H1 (cell line): ENCODE results near the gene NXNL2. TPM values are rescaled to one million over a fixed set of nuclear protein-coding genes. Genes with fewer than 3 reads are reported as not detected.

Experiments used
- CTCF ChIA-PET: fragments of 300-600 bp; sonication (Branson Sonifier 250); formaldehyde crosslinking; loops from one replicate; lab custom pipeline; 2021; ENCODE audit not compliant: partially characterized antibody; lab: Charles Lee
- POLR2A ChIA-PET: fragments of 300-600 bp; sonication (Branson Sonifier 250); formaldehyde crosslinking; loops from one replicate; lab custom pipeline; 2021; ENCODE audit warnings: inconsistent platforms; ENCODE audit not compliant: partially characterized antibody; lab: Charles Lee
- DNase-seq, 2 experiments: peaks; one replicate each; pipeline versions ENCODE4 v3.0.0 to v3.0.0-alpha.2; 2010 to 2022; ENCODE audit warnings: low spot score in 2 of 2, low read depth in 1 of 2, mixed read lengths in 1 of 2
- FAIRE-seq: peaks from 2 replicates; lab custom pipeline; 2011; peaks lifted over from hg19 to GRCh38; lab: Jason Lieb, UNC
- H2AFZ ChIP-seq: 2 replicates; pipeline ENCODE4 v1.8.1; 2012; ENCODE audit warnings: low read length, inconsistent platforms
- H2AK5ac ChIP-seq: 2 replicates; pipeline ENCODE4 v1.6.1; 2013; ENCODE audit warnings: low read depth, low read length
- H2BK120ac ChIP-seq: replicated peaks from 2 replicates; pipeline ENCODE3; 2013; ENCODE audit warnings: low read depth, low read length, inconsistent platforms
- H2BK12ac ChIP-seq: 2 replicates; pipeline ENCODE4 v1.6.1; 2013; ENCODE audit warnings: low read depth, low read length
- H2BK15ac ChIP-seq: 2 replicates; pipeline ENCODE4 v1.6.1; 2013; ENCODE audit warnings: low read length
- H2BK20ac ChIP-seq: 2 replicates; pipeline ENCODE4 v1.6.1; 2013; ENCODE audit warnings: low read length
- H2BK5ac ChIP-seq: 2 replicates; pipeline ENCODE4 v1.6.1; 2013; ENCODE audit warnings: low read depth, low read length
- H3K14ac ChIP-seq: 2 replicates; pipeline ENCODE4 v1.6.1; 2013; ENCODE audit warnings: inconsistent platforms; ENCODE audit not compliant: insufficient read length
- H3K18ac ChIP-seq: 2 replicates; pipeline ENCODE4 v1.6.1; 2013; ENCODE audit warnings: low read length; ENCODE audit errors: extremely low read depth
- H3K23ac ChIP-seq: 2 replicates; pipeline ENCODE4 v1.6.1; 2013; ENCODE audit warnings: inconsistent platforms; ENCODE audit not compliant: insufficient read length
- H3K23me2 ChIP-seq: 2 replicates; pipeline ENCODE4 v1.6.1; 2013; ENCODE audit warnings: low read depth, low read length
- H3K27ac ChIP-seq: 2 replicates; pipeline ENCODE4 v1.6.1; 2011; ENCODE audit warnings: low read depth, low read length, inconsistent platforms
- H3K27me3 ChIP-seq, 4 experiments: replicated peaks in 1 of 4; 1 replicate in 1 of 4; 2 replicates in 3 of 4; pipeline versions ENCODE4 v1.6.1 to v1.8.1; 2011 to 2013; ENCODE audit warnings: low read length in 3 of 4, mild to moderate bottlenecking in 3 of 4, inconsistent platforms in 2 of 4, mixed read lengths in 2 of 4, moderate library complexity in 1 of 4; ENCODE audit not compliant: control insufficient read depth in 3 of 4, insufficient read depth in 3 of 4; ENCODE audit errors: extremely low read depth in 1 of 4
- H3K36me3 ChIP-seq, 4 experiments: 2 replicates each; pipeline versions ENCODE4 v1.6.1 to v1.8.1; 2011 to 2013; ENCODE audit warnings: mild to moderate bottlenecking in 4 of 4, low read length in 3 of 4, moderate library complexity in 2 of 4, control low read depth in 1 of 4, inconsistent platforms in 1 of 4; ENCODE audit not compliant: insufficient read depth in 4 of 4, control insufficient read depth in 2 of 4
- H3K4ac ChIP-seq: replicated peaks from 2 replicates; pipeline ENCODE3; 2013; ENCODE audit warnings: low read length, low read depth, mixed read lengths, inconsistent platforms; ENCODE audit not compliant: insufficient read length
- H3K4me1 ChIP-seq, 4 experiments: replicated peaks in 1 of 4; 1 replicate in 1 of 4; 2 replicates in 3 of 4; pipeline versions ENCODE4 v1.6.1 to v1.8.1; 2011 to 2013; ENCODE audit warnings: low read length in 3 of 4, inconsistent platforms in 2 of 4, mixed read lengths in 1 of 4; ENCODE audit not compliant: insufficient read depth in 4 of 4, control insufficient read depth in 3 of 4
- H3K4me2 ChIP-seq, 2 experiments: 2 replicates each; pipeline versions ENCODE4 v1.6.1 to v1.8.1; 2011 to 2013; ENCODE audit warnings: low read depth in 2 of 2, low read length in 2 of 2, control low read depth in 1 of 2, inconsistent platforms in 1 of 2, mild to moderate bottlenecking in 1 of 2; ENCODE audit not compliant: insufficient read depth in 1 of 2
- H3K4me3 ChIP-seq, 4 experiments: fragments of 200-600, 300-600 bp in 1 of 4; sonication (generic), shearing (Covaris generic), sonication (Bioruptor Twin) in 1 of 4; 2 replicates each; pipeline versions ENCODE4 v1.5.1 to v1.8.1; 2011 to 2016; ENCODE audit warnings: low read length in 4 of 4, low read depth in 3 of 4, control low read depth in 2 of 4, inconsistent platforms in 2 of 4, mild to moderate bottlenecking in 2 of 4, mixed read lengths in 1 of 4, moderate library complexity in 1 of 4; ENCODE audit not compliant: insufficient read depth in 2 of 4; ENCODE audit errors: extremely low read depth in 1 of 4
- H3K56ac ChIP-seq: replicated peaks from 2 replicates; pipeline ENCODE3; 2013; ENCODE audit warnings: low read depth, mild to moderate bottlenecking, mixed read lengths, low read length, inconsistent platforms; ENCODE audit not compliant: insufficient read length
- H3K79me1 ChIP-seq: 2 replicates; pipeline ENCODE4 v1.6.1; 2013; ENCODE audit warnings: low read depth, low read length, control low read depth
- H3K79me2 ChIP-seq, 2 experiments: 2 replicates each; pipeline versions ENCODE4 v1.6.1 to v1.8.1; 2012 to 2013; ENCODE audit warnings: low read length in 2 of 2, mild to moderate bottlenecking in 2 of 2, inconsistent platforms in 1 of 2; ENCODE audit not compliant: insufficient read depth in 2 of 2, control insufficient read depth in 1 of 2
- H3K9ac ChIP-seq, 4 experiments: replicated peaks in 1 of 4; 1 replicate in 1 of 4; 2 replicates in 3 of 4; pipeline versions ENCODE4 v1.6.1 to v1.8.1; 2011 to 2013; ENCODE audit warnings: low read depth in 3 of 4, low read length in 3 of 4, control low read depth in 2 of 4, mild to moderate bottlenecking in 2 of 4, moderate library complexity in 2 of 4, inconsistent platforms in 1 of 4; ENCODE audit errors: extremely low read depth in 1 of 4
- H3K9me3 ChIP-seq, 2 experiments: 2 replicates each; pipeline versions ENCODE4 v1.6.1 to v1.8.1; 2012 to 2013; ENCODE audit warnings: mild to moderate bottlenecking in 2 of 2, moderate library complexity in 2 of 2, control low read depth in 1 of 2, inconsistent platforms in 1 of 2, low read depth in 1 of 2, low read length in 1 of 2, mixed read lengths in 1 of 2; ENCODE audit not compliant: insufficient read depth in 2 of 2
- H4K20me1 ChIP-seq, 2 experiments: replicated peaks in 1 of 2; 2 replicates each; pipeline versions ENCODE3 to v1.8.1; 2011 to 2013; ENCODE audit warnings: inconsistent platforms in 2 of 2, low read length in 2 of 2, mild to moderate bottlenecking in 1 of 2; ENCODE audit not compliant: insufficient read depth in 2 of 2, control insufficient read depth in 1 of 2
- H4K5ac ChIP-seq: 2 replicates; pipeline ENCODE4 v1.6.1; 2013; ENCODE audit warnings: low read length, low read depth, mixed read lengths, inconsistent platforms; ENCODE audit not compliant: insufficient read length
- H4K8ac ChIP-seq: 2 replicates; pipeline ENCODE4 v1.8.0; 2013; ENCODE audit warnings: mild to moderate bottlenecking, moderate library complexity, low read length, inconsistent platforms; ENCODE audit not compliant: insufficient read depth; ENCODE audit errors: extremely low read depth
- H4K91ac ChIP-seq: replicated peaks from 2 replicates; pipeline ENCODE3; 2013; ENCODE audit warnings: low read length, mixed read lengths, inconsistent platforms; ENCODE audit not compliant: insufficient read length
- ASH2L ChIP-seq: fragments of 200-600, 300-600 bp; sonication (generic); IDR thresholded peaks from one replicate; pipeline ENCODE4 v1.7.1; 2017; ENCODE audit warnings: low read length
- CTBP2 ChIP-seq: IDR thresholded peaks from 2 replicates; pipeline ENCODE4 v1.7.0; 2011; ENCODE audit warnings: borderline replicate concordance, mild to moderate bottlenecking, moderate library complexity, mixed read lengths, low read length; ENCODE audit not compliant: insufficient read depth, insufficient read length
- HDAC2 ChIP-seq, 2 experiments: fragments of 300-600 bp in 1 of 2; sonication (generic) in 1 of 2; IDR thresholded peaks; 2 replicates each; pipeline ENCODE4 v1.6.1; 2011 to 2012; ENCODE audit warnings: low read depth in 2 of 2, low read length in 2 of 2, mild to moderate bottlenecking in 2 of 2, moderate library complexity in 2 of 2, borderline replicate concordance in 1 of 2, inconsistent platforms in 1 of 2
- KDM4A ChIP-seq: IDR thresholded peaks from one replicate; pipeline ENCODE4 v1.7.1; 2012; ENCODE audit warnings: low read depth, mild to moderate bottlenecking, moderate library complexity, low read length, inconsistent platforms; ENCODE audit not compliant: severe bottlenecking
- POLR2AphosphoS5 ChIP-seq: IDR thresholded peaks from 2 replicates; pipeline ENCODE4 v1.6.1; 2011; ENCODE audit warnings: low read depth, low read length
- RFX5 ChIP-seq: IDR thresholded peaks from 2 replicates; pipeline ENCODE4 v1.6.1; 2011; ENCODE audit warnings: low read depth, low read length, improper control_type of control experiment, borderline replicate concordance
- SIN3A ChIP-seq, 2 experiments: IDR thresholded peaks in 1 of 2; conservative IDR thresholded peaks in 1 of 2; 2 replicates each; pipeline ENCODE4 v1.6.1; 2011 to 2012; ENCODE audit warnings: low read length in 2 of 2, improper control_type of control experiment in 1 of 2, low read depth in 1 of 2, mild to moderate bottlenecking in 1 of 2
- TBP ChIP-seq: IDR thresholded peaks from 2 replicates; pipeline ENCODE4 v1.6.1; 2011; ENCODE audit warnings: low read depth, low read length, improper control_type of control experiment
- WGBS, 2 experiments: shearing (Covaris generic) in 1 of 2; methylation state at CpG; one replicate each; pipeline versions ENCODE4 v1.1.6 to v1.1.7; 2013 to 2015; ENCODE audit warnings: low lambda C conversion rate in 2 of 2, mixed read lengths in 2 of 2, inconsistent platforms in 1 of 2, low coverage in 1 of 2, missing lambda C conversion rate in 1 of 2; ENCODE audit not compliant: insufficient replicate concordance in 2 of 2, insufficient coverage in 1 of 2, insufficient read length in 1 of 2; ENCODE audit errors: extremely low coverage in 1 of 2, missing lambda C conversion rate in 1 of 2; 5-methylcytosine and 5-hydroxymethylcytosine counted together
- polyA plus RNA-seq, 7 experiments: library from polyadenylated mRNA; depleted of rRNA in 3 of 7; stranded (reverse) in 5 of 7; unstranded in 2 of 7; fragments of >200 nt in 5 of 7; fragments of 200-250 nt in 2 of 7; gene quantifications; 1 replicate in 5 of 7; 2 replicates in 1 of 7; 4 replicates in 1 of 7; pipeline versions ENCODE4 v1.2.1 to v1.2.3, GENCODE V29; 2011 to 2013; ENCODE audit warnings: missing spikeins in 2 of 7, mixed read lengths in 2 of 7
- total RNA-seq: library from RNA; stranded (reverse); fragmentation: NEBNext Ultra II Directional; extraction: Animal tissue kit (Norgen Biotek cat#: 25700); gene quantifications from 2 replicates; pipeline ENCODE4 v1.2.1, GENCODE V29; 2021
- TF ChIP-seq, protein P1 (sequence below): IDR thresholded peaks from 2 replicates; pipeline ENCODE4 v1.6.1; 2012; ENCODE audit warnings: inconsistent platforms

Gene NXNL2
- total and polyA plus RNA-seq, 2 of the 8 experiments (the other 6 are each of a cell fraction or from before 2014, with no cell fraction given), result 1.9 to 2.6 TPM

DNA sequence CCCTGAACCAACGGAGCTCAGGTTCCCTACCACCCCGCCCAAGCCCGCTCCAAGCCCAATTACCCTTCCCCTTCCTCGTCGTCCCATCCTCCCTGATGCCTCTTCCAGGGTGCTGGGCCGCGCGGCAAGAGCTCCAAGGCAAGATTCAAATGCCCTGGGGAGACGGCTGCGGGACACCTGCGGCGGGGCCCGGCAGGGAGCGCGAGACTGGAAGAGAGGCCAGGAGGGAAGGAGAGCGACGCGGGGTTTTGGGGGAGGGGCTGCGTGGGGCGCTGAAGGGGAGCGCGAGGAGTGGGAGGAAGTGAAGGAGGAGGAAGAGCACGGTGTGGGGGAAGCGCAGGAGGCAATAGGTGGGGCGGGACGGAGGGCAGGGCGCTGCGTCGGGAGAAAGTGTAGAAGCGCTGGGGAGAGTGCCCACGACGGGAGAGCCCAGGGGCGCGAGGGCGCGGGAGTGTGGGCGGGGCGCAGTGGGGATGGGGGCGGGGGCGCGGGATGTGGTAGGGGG lies 975 bp upstream of the NXNL2 start:
- H2AK5ac ChIP-seq, result no peak overlapping the region
- DNase-seq (peak in 1 of 2 experiments; percentile 78), FAIRE-seq (no peak)
- peak overlapping the region; percentile 53 to 91 (median 61) for H3K4me3 ChIP-seq
- WGBS, 2 experiments, result 4% methylated on average over 14 of the region's 41 CpGs; no CpG with 5 or more reads in 1 of the 2 experiments
- 0 out of 2 replicates have a peak overlapping the region, but pooled peaks have one; percentile 9 for H4K8ac ChIP-seq
- H2BK120ac ChIP-seq, result no peak overlapping the region
- peaks cover 0 to 6% (median 4%) of the 10 kb centered on the region in 4 experiments; a peak in 5 of 7 replicates for H3K4me1 ChIP-seq
- H3K27me3 ChIP-seq, result peaks cover 0 to 15% (median 12%) of the 10 kb centered on the region in 4 experiments; a peak in 4 of 7 replicates
- no peaks in the 10 kb centered on the region for H3K79me2 ChIP-seq
- H3K23me2 ChIP-seq, result peaks cover 13% of the 10 kb centered on the region; the same call in 1 of the 2 replicates
- no peaks in the 10 kb centered on the region for H3K9me3 ChIP-seq
- H3K4me2 ChIP-seq, result peak overlapping the region; percentile 67 to 83
- H2BK12ac ChIP-seq, result peak overlapping the region; percentile 94; the same call in 1 of the 2 replicates
- H4K20me1 ChIP-seq, result peaks cover 2 to 7% of the 10 kb centered on the region in 2 experiments
- peak overlapping the region; percentile 67 for H3K56ac ChIP-seq
- no peak overlapping the region for H3K23ac ChIP-seq
- 0 out of 2 replicates have a peak, but pooled peaks cover 9% of the 10 kb centered on the region for H3K79me1 ChIP-seq
- peak overlapping the region; percentile 15 for H4K5ac ChIP-seq
- no peak overlapping the region for H3K4ac ChIP-seq
- H2AFZ ChIP-seq, result no peak overlapping the region
- H3K18ac ChIP-seq, result peak overlapping the region; percentile 87
- ChIA-PET CTCF (interaction anchor here (0.8 to 3.4 kb wide), 7 partner anchors 13 to 224 kb away, joined by 3 to 18 read pairs (median 5); no protein-coding TSS in a partner anchor), POLR2A (interaction anchor here (0.7 to 4.8 kb wide), 10 partner anchors 10 to 221 kb away, joined by 3 to 21 read pairs (median 3); no protein-coding TSS in a partner anchor)
- 0 out of 2 replicates have a peak overlapping the region, but pooled peaks have one; percentile 32 for H2BK20ac ChIP-seq
- H4K91ac ChIP-seq, result peak overlapping the region; percentile 87
- peak overlapping the region; percentile 75; the same call in 1 of the 2 replicates for H2BK5ac ChIP-seq
- H3K14ac ChIP-seq, result no peak overlapping the region
- H2BK15ac ChIP-seq, result no peak overlapping the region
- H3K27ac ChIP-seq, result no peak overlapping the region
- no peaks in the 10 kb centered on the region for H3K36me3 ChIP-seq
- peak overlapping the region in 1 of 4 experiments; percentile 8; a peak in 1 of 7 replicates for H3K9ac ChIP-seq
- TF ChIP-seq SIN3A (conservative IDR thresholded peaks at IDR 0.05 in 1 of 2, IDR thresholded peaks at IDR 0.05 in 1 of 2; ENCODE audit: low read depth in 1 of 2, low read length in 2 of 2) (0 out of 4 replicates have a peak, but pooled peaks of 1 of the 2 experiments have one; percentile 35), CTBP2 (peak; percentile 75), KDM4A (peak; percentile 73), TBP (0 out of 2 replicates have a peak, but pooled peaks have one; percentile 21), ASH2L (peak; percentile 97), HDAC2 (IDR thresholded peaks at IDR 0.05; ENCODE audit: borderline replicate concordance in 1 of 2, low read depth in 2 of 2, low read length in 2 of 2) (peak in 1 of 2 experiments; percentile 68; a peak in 1 of 4 replicates), RFX5 (no peak), POLR2AphosphoS5 (no peak)
- TF ChIP-seq, protein P1, sequence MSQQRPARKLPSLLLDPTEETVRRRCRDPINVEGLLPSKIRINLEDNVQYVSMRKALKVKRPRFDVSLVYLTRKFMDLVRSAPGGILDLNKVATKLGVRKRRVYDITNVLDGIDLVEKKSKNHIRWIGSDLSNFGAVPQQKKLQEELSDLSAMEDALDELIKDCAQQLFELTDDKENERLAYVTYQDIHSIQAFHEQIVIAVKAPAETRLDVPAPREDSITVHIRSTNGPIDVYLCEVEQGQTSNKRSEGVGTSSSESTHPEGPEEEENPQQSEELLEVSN, result peak; percentile 33; the same call in 1 of the 2 replicates
